ENCODE data around the gene IMPDH1. TPM values are rescaled to one million over a fixed set of nuclear protein-coding genes. Genes with fewer than 3 reads are reported as not detected.

The IMPDH1 gene
- total RNA-seq, 1 donor: 54.0 TPM

- H3K4me3 ChIP-seq (ENCODE audit: low read depth, low read length): no peak overlapping the region
- DNase-seq (ENCODE audit: low read depth): no peak
- TF ChIP-seq, protein P1, sequence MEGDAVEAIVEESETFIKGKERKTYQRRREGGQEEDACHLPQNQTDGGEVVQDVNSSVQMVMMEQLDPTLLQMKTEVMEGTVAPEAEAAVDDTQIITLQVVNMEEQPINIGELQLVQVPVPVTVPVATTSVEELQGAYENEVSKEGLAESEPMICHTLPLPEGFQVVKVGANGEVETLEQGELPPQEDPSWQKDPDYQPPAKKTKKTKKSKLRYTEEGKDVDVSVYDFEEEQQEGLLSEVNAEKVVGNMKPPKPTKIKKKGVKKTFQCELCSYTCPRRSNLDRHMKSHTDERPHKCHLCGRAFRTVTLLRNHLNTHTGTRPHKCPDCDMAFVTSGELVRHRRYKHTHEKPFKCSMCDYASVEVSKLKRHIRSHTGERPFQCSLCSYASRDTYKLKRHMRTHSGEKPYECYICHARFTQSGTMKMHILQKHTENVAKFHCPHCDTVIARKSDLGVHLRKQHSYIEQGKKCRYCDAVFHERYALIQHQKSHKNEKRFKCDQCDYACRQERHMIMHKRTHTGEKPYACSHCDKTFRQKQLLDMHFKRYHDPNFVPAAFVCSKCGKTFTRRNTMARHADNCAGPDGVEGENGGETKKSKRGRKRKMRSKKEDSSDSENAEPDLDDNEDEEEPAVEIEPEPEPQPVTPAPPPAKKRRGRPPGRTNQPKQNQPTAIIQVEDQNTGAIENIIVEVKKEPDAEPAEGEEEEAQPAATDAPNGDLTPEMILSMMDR (IDR thresholded peaks at IDR 0.05; ENCODE audit: insufficient read depth, low read depth, low read length): no peak
These were observed 42.8 kb downstream of the IMPDH1 start for GRCh38 chr7:128366986-128367385.

- DNase-seq (ENCODE audit: low read depth): no peak
- TF ChIP-seq, protein P1 (IDR thresholded peaks at IDR 0.05; ENCODE audit: insufficient read depth, low read depth, low read length): no peak
- H3K4me3 ChIP-seq (ENCODE audit: low read depth, low read length): no peak overlapping the region
These were observed 43.5 kb downstream of the IMPDH1 start for GRCh38 chr7:128366300-128366699.

GRCh38 chr7:128365432-128365831, 44.4 kb downstream of the IMPDH1 start:
- TF ChIP-seq, protein P1 (IDR thresholded peaks at IDR 0.05; ENCODE audit: insufficient read depth, low read depth, low read length): no peak
- DNase-seq (ENCODE audit: low read depth): no peak
- no peak overlapping the region for H3K4me3 ChIP-seq (ENCODE audit: low read depth, low read length)

GRCh38 chr7:128364166-128364870, 45.5 kb downstream of the IMPDH1 start:
- TF ChIP-seq, protein P1 (IDR thresholded peaks at IDR 0.05; ENCODE audit: insufficient read depth, low read depth, low read length): no peak
- DNase-seq (ENCODE audit: low read depth): no peak
- H3K4me3 ChIP-seq (ENCODE audit: low read depth, low read length): no peak overlapping the region

DNA sequence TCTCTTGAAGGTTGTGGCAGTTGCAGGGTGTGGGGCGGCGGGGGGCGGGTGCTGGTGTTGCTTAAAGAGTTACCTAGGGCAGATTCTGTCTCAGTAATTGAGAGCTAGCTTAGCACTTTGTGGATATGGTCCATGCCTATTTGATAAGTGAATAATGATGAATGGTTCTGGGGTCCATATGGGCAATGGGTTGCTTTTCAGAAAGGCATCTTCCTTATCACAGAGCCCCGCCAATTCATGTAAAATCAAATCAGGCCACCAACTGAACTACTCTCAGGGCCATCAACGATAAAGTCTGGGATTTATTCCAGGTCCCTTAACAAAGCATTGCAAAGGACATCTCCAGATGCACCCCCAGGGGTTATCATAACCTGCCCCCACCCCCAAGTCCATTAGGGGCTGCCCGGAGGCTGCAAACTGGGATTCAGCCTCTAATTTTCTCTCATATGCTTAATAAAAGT, 46.5 kb downstream of the IMPDH1 start:
- no peak for DNase-seq (ENCODE audit: low read depth)
- TF ChIP-seq, protein P1 (IDR thresholded peaks at IDR 0.05; ENCODE audit: insufficient read depth, low read depth, low read length): no peak
- no peak overlapping the region for H3K4me3 ChIP-seq (ENCODE audit: low read depth, low read length)

GRCh38 chr7:128362670-128363069, 47.1 kb downstream of the IMPDH1 start:
- H3K4me3 ChIP-seq (ENCODE audit: low read depth, low read length): no peak overlapping the region
- no peak for DNase-seq (ENCODE audit: low read depth)
- TF ChIP-seq, protein P1 (IDR thresholded peaks at IDR 0.05; ENCODE audit: insufficient read depth, low read depth, low read length): no peak

Measured in fibroblast of villous mesenchyme (primary cell).